Naive thymus-derived CD8-positive, alpha-beta T cell (primary cell): ENCODE measurements around the gene RAD51B. TPM values are rescaled to one million over a fixed set of nuclear protein-coding genes. Genes with fewer than 3 reads are reported as not detected.

ENCODE experiments used
- ATAC-seq, 2 donors: fragments of 150-1000 bp; cut with Tn5 transposase in 1 of 2; sonication (Bioruptor Pico), chemical (Tn5 transposase) in 1 of 2; 1 replicate in 1 of 2; 2 replicates in 1 of 2; pipeline ENCODE4 v1.10.0; 2021; ENCODE audit warnings: mild to moderate bottlenecking in 2 of 2, moderate library complexity in 2 of 2
- POLR2A ChIA-PET: fragments of 350-600 bp; sonication (Branson Sonifier 250); formaldehyde crosslinking; loops from one replicate; lab custom pipeline; 2021; ENCODE audit warnings: antibody characterized with exemption; lab: Charles Lee
- DNase-seq, 10 donors: peaks; one replicate each; pipeline versions ENCODE4 v3.0.0 to v3.0.0-alpha.2; 2020 to 2022
- H3K27ac Mint-ChIP-seq, 10 donors: one replicate each; pipeline ENCODE4 v1.8.0; 2020 to 2022; ENCODE audit warnings: mild to moderate bottlenecking in 10 of 10, mixed read lengths in 10 of 10, moderate library complexity in 4 of 10, inconsistent platforms in 1 of 10
- H3K27me3 Mint-ChIP-seq, 5 donors: one replicate each; pipeline ENCODE4 v1.8.0; 2021 to 2022; ENCODE audit warnings: mixed read lengths in 5 of 5
- H3K36me3 Mint-ChIP-seq, 3 donors: one replicate each; pipeline ENCODE4 v1.8.0; 2020 to 2022; ENCODE audit warnings: mixed read lengths in 3 of 3, mild to moderate bottlenecking in 2 of 3, inconsistent platforms in 1 of 3
- H3K4me1 Mint-ChIP-seq, 4 donors: one replicate each; pipeline ENCODE4 v1.8.0; 2021 to 2022; ENCODE audit warnings: mixed read lengths in 4 of 4
- H3K4me3 Mint-ChIP-seq, 10 donors: one replicate each; pipeline ENCODE4 v1.8.0; 2020 to 2022; ENCODE audit warnings: mild to moderate bottlenecking in 10 of 10, mixed read lengths in 10 of 10, moderate library complexity in 6 of 10, inconsistent platforms in 1 of 10
- H3K9me3 Mint-ChIP-seq, 9 donors: one replicate each; pipeline ENCODE4 v1.8.0; 2020 to 2022; ENCODE audit warnings: mixed read lengths in 9 of 9, mild to moderate bottlenecking in 3 of 9, inconsistent platforms in 1 of 9, moderate library complexity in 1 of 9
- polyA plus RNA-seq, 3 donors: library from polyadenylated mRNA; unstranded; fragments of 300-500 nt; fragmentation: Illumina TruSeq; gene quantifications; one replicate each; pipeline ENCODE4 v1.2.3, GENCODE V29; 2021
- total RNA-seq, 8 experiments: library from RNA in 2 of 8; stranded (reverse) in 2 of 8; gene quantifications; one replicate each; pipeline ENCODE4 v1.2.3 and lab custom pipeline; 2021 to 2026

Gene RAD51B
- total and polyA plus RNA-seq, 5 experiments from 2014 or later = 15.1 to 30.0 (median 26.4) TPM

DNA sequence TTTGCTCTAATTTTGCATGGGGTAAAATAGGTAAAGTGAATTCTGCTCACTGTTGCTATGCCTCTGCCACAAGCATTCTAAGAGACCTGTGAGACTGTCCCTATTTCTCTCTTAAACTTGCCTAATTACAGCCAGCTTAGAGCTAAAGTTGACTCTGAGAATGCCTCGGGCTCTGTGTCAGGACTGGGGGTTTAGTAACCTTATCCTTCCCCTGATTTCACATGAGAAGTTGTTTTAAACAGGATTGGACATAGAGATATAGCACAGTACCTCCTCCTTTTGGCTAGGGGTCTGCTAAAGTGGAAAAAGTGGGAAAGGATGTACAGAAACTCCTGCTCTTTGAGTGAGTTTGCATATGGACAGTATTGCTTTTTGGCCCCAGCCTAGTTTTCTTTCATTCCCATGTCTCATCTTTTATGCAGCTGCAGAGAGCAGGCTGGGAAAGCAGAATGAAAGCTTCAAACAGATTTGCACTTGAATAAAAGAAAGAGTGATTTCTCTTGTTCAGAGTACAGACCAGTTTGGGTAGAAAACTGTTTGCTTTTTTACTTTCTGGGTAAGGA, 122.0 kb downstream of the RAD51B start:
- H3K27me3 Mint-ChIP-seq = no peaks in the 10 kb centered on the region
- peaks cover 0 to 3% (median under 1%) of the 10 kb centered on the region in 4 donors for H3K4me1 Mint-ChIP-seq
- H3K27ac Mint-ChIP-seq = no peak overlapping the region
- POLR2A ChIA-PET = no interaction called here
- no peaks in the 10 kb centered on the region for H3K36me3 Mint-ChIP-seq
- no peak overlapping the region for H3K4me3 Mint-ChIP-seq
- no peak for DNase-seq
- H3K9me3 Mint-ChIP-seq = no peaks in the 10 kb centered on the region
- no peak for ATAC-seq

GRCh38 chr14:67942080-67942710, 122.6 kb downstream of the RAD51B start:
- DNase-seq (no peak), ATAC-seq (no peak)
- POLR2A ChIA-PET = no interaction called here
- Mint-ChIP-seq H3K27me3 (no peaks in the 10 kb centered on the region), H3K4me3 (no peak overlapping the region), H3K36me3 (no peaks in the 10 kb centered on the region), H3K4me1 (peaks cover 0 to 3% (median under 1%) of the 10 kb centered on the region in 4 donors), H3K9me3 (no peaks in the 10 kb centered on the region), H3K27ac (no peak overlapping the region)

- Mint-ChIP-seq H3K27me3 (no peaks in the 10 kb centered on the region), H3K4me3 (no peak overlapping the region), H3K27ac (no peak overlapping the region), H3K9me3 (no peaks in the 10 kb centered on the region), H3K36me3 (no peaks in the 10 kb centered on the region), H3K4me1 (peaks cover 0 to 2% (median 0%) of the 10 kb centered on the region in 4 donors)
- peak in 8 of 10 donors; percentile 37 to 73 (median 52) for DNase-seq
- peak in 1 of 2 donors; percentile 60 for ATAC-seq
- POLR2A ChIA-PET = interaction anchor here (0.7 to 1.4 kb wide), 4 partner anchors 300 to 899 kb away, joined by 3 to 18 read pairs (median 4); no protein-coding TSS in a partner anchor
Observed at GRCh38 chr14:67943947-67944346, 124.4 kb downstream of the RAD51B start.

DNA sequence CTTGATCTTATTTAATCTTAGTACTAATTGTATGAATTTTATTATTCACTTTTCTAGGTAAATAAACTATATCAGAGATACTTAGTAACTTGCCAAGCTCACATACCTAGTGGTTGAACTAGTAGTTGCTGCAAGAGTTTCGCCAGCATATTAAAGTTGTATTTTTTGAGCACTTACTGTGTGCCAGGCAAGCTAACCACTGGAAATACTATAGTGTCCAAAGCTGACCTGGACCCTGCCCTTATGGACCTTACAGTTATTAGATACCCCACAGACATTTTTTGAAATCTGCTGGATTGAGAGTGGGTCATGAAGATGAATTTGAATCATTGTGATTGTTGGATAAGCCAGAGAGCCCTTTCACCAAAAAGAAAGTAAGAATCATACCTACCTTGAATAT, 125.0 kb downstream of the RAD51B start:
- ATAC-seq = no peak
- Mint-ChIP-seq H3K27me3 (no peaks in the 10 kb centered on the region), H3K9me3 (peaks cover 0 to 3% (median 0%) of the 10 kb centered on the region in 9 donors), H3K27ac (no peak overlapping the region), H3K36me3 (peaks cover 0 to 4% (median 4%) of the 10 kb centered on the region in 3 donors), H3K4me3 (no peak overlapping the region), H3K4me1 (peaks cover 0 to 3% (median under 1%) of the 10 kb centered on the region in 4 donors)
- no peak for DNase-seq
- POLR2A ChIA-PET = interaction anchor here (0.7 to 1.4 kb wide), 4 partner anchors 299 to 899 kb away, joined by 3 to 18 read pairs (median 4); no protein-coding TSS in a partner anchor

DNA sequence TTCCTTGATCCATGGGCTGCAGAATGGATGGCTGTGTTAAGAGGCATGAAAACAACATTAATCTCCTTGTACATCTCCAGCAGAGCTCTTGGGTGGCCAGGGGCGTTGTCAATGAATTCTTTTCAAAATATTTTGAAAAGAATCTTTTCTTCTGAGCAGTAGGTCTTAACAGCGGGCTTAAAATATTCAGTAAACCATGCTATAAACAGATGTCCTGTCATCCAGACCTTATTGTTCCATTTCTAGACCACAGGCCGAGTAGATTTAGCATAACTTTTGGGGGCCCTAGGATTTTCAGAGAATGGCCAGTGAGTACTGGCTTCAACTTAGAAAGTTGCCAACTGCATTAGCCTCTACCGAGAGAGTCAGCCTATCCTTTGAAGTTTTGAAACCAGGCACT, 130.2 kb downstream of the RAD51B start:
- no peak overlapping the region for H3K4me3 Mint-ChIP-seq

DNA sequence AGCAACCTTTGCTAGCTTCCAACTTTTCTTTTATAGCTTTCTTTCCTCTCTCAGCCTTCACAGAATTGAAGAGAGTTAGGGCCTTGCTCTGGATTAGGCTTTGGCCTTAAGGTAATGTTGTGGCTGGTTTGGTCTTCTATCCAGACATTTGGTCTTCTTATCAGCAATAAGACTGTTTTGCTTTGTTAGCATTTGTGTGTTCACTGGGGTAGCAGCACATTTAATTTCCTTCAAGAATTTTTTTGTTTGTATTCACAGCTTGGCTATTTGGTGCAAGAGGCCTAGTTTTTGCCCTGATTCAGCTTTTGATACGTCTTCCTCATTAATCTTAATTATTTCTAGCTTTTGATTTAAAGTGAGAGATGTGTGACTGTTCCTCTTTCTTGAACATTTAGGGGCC, 130.8 kb downstream of the RAD51B start:
- ATAC-seq (no peak), DNase-seq (no peak)
- Mint-ChIP-seq H3K27ac (no peak overlapping the region), H3K4me1 (peaks cover 0 to 3% (median 0%) of the 10 kb centered on the region in 4 donors), H3K9me3 (peaks cover 0 to 3% (median 0%) of the 10 kb centered on the region in 9 donors), H3K27me3 (no peaks in the 10 kb centered on the region), H3K4me3 (no peak overlapping the region), H3K36me3 (peaks cover 0 to 7% (median 5%) of the 10 kb centered on the region in 3 donors)
- POLR2A ChIA-PET = no interaction called here

More for the DNA sequence above, 130.2 kb downstream of the RAD51B start:
- DNase-seq = no peak
- POLR2A ChIA-PET = no interaction called here
- H3K36me3 Mint-ChIP-seq = peaks cover 0 to 7% (median 5%) of the 10 kb centered on the region in 3 donors
- ATAC-seq = no peak
- peaks cover 0 to 3% (median 0%) of the 10 kb centered on the region in 9 donors for H3K9me3 Mint-ChIP-seq
- no peaks in the 10 kb centered on the region for H3K27me3 Mint-ChIP-seq
- H3K27ac Mint-ChIP-seq = no peak overlapping the region
- peaks cover 0 to 3% (median 0%) of the 10 kb centered on the region in 4 donors for H3K4me1 Mint-ChIP-seq

GRCh38 chr14:67951529-67952135, 132.1 kb downstream of the RAD51B start:
- H3K27me3 Mint-ChIP-seq = no peaks in the 10 kb centered on the region
- no peak for DNase-seq
- H3K36me3 Mint-ChIP-seq = peaks cover 0 to 7% (median 5%) of the 10 kb centered on the region in 3 donors
- H3K9me3 Mint-ChIP-seq = peaks cover 0 to 3% (median 0%) of the 10 kb centered on the region in 9 donors
- H3K4me3 Mint-ChIP-seq = no peak overlapping the region
- no peak overlapping the region for H3K27ac Mint-ChIP-seq
- no peak for ATAC-seq
- peaks cover 0 to 3% (median 0%) of the 10 kb centered on the region in 4 donors for H3K4me1 Mint-ChIP-seq
- POLR2A ChIA-PET = no interaction called here

GRCh38 chr14:67952381-67952780, 132.8 kb downstream of the RAD51B start:
- DNase-seq (no peak), ATAC-seq (no peak)
- peaks cover 0 to 3% (median 0%) of the 10 kb centered on the region in 4 donors for H3K4me1 Mint-ChIP-seq
- no peak overlapping the region for H3K4me3 Mint-ChIP-seq
- H3K36me3 Mint-ChIP-seq = peaks cover 0 to 7% (median 5%) of the 10 kb centered on the region in 3 donors
- no peaks in the 10 kb centered on the region for H3K27me3 Mint-ChIP-seq
- POLR2A ChIA-PET = no interaction called here
- no peak overlapping the region for H3K27ac Mint-ChIP-seq
- peaks cover 0 to 3% (median 0%) of the 10 kb centered on the region in 9 donors for H3K9me3 Mint-ChIP-seq

DNA sequence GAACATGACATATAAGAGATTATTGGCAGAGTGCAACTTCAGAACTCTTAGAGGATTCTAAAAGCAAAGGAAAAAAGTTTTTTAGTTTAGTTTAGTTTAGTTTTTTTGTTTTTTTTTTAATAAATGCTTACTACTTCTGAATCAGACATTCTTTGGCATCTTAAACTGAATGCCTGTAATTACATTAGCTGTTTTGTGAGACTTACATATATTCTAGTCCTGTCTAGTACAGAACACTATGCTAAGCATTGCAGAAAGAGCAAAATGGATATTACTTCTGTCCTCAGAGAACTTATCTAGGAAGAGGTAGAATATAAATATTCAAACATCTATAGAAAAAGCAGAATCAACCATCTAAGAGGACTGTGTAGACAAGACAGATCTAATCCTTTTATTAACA, 133.2 kb downstream of the RAD51B start:
- Mint-ChIP-seq H3K4me1 (peaks cover 0 to 3% (median 0%) of the 10 kb centered on the region in 4 donors), H3K27me3 (no peaks in the 10 kb centered on the region), H3K36me3 (peaks cover 0 to 8% (median 5%) of the 10 kb centered on the region in 3 donors), H3K27ac (no peak overlapping the region), H3K4me3 (no peak overlapping the region), H3K9me3 (peaks cover 0 to 3% (median 0%) of the 10 kb centered on the region in 9 donors)
- DNase-seq (no peak), ATAC-seq (no peak)
- POLR2A ChIA-PET = no interaction called here

GRCh38 chr14:67955261-67955660, 135.7 kb downstream of the RAD51B start:
- Mint-ChIP-seq H3K36me3 (peaks cover 0 to 4% (median 3%) of the 10 kb centered on the region in 3 donors), H3K4me3 (no peak overlapping the region), H3K4me1 (no peaks in the 10 kb centered on the region), H3K27ac (no peak overlapping the region), H3K27me3 (no peaks in the 10 kb centered on the region), H3K9me3 (no peaks in the 10 kb centered on the region)
- POLR2A ChIA-PET = no interaction called here
- ATAC-seq (no peak), DNase-seq (no peak)

DNA sequence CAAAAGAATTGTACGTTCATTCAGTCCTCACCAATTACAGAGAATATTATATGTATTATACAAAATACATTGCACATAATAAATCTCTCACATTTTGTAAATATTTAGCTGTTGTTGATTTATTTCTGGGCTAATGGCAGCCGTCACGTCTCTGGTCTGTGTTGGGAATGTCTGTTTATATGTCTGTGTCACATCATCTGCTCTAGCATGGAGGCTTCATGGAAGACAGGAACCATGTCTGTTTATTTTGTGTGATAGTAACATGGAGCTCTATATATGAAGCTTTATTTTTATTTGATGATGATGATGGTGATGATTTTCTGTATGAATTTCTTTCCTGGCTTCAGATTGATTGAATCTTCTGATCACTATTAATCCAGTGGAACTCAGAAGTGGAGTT, 138.4 kb downstream of the RAD51B start:
- no peak overlapping the region for H3K4me3 Mint-ChIP-seq
- no peaks in the 10 kb centered on the region for H3K9me3 Mint-ChIP-seq
- H3K4me1 Mint-ChIP-seq = peaks cover 2 to 16% (median 5%) of the 10 kb centered on the region in 4 donors
- DNase-seq (no peak), ATAC-seq (no peak)
- peaks cover 0 to 4% (median 3%) of the 10 kb centered on the region in 3 donors for H3K36me3 Mint-ChIP-seq
- POLR2A ChIA-PET = no interaction called here
- no peaks in the 10 kb centered on the region for H3K27me3 Mint-ChIP-seq
- peak overlapping the region in 1 of 10 donors; percentile 4 for H3K27ac Mint-ChIP-seq

GRCh38 chr14:67961676-67962075, 142.1 kb downstream of the RAD51B start:
- Mint-ChIP-seq H3K9me3 (peaks cover 0 to 4% (median 0%) of the 10 kb centered on the region in 9 donors), H3K27me3 (no peaks in the 10 kb centered on the region), H3K36me3 (peaks cover 17 to 21% (median 21%) of the 10 kb centered on the region in 3 donors), H3K27ac (peak overlapping the region in 1 of 10 donors; percentile 18), H3K4me1 (peaks cover 2 to 16% (median 5%) of the 10 kb centered on the region in 4 donors), H3K4me3 (no peak overlapping the region)
- no peak for ATAC-seq
- DNase-seq = no peak
- POLR2A ChIA-PET = no interaction called here

- H3K36me3 Mint-ChIP-seq = peaks cover 22 to 26% (median 26%) of the 10 kb centered on the region in 3 donors
- POLR2A ChIA-PET = no interaction called here
Observed at GRCh38 chr14:67962215-67962644, 142.7 kb downstream of the RAD51B start.

More at GRCh38 chr14:67962215-67962644, 142.7 kb downstream of the RAD51B start:
- Mint-ChIP-seq H3K27ac (peak overlapping the region in 1 of 10 donors; percentile 18), H3K4me3 (no peak overlapping the region), H3K4me1 (peaks cover 2 to 16% (median 5%) of the 10 kb centered on the region in 4 donors), H3K9me3 (peaks cover 0 to 5% (median 0%) of the 10 kb centered on the region in 9 donors), H3K27me3 (no peaks in the 10 kb centered on the region)
- no peak for DNase-seq
- ATAC-seq = no peak
